ENCODE results near the gene DYTN. TPM values are rescaled to one million over a fixed set of nuclear protein-coding genes. Genes with fewer than 3 reads are reported as not detected.

Gene DYTN
- total RNA-seq, 4 donors from 2014 or later: not detected

DNA sequence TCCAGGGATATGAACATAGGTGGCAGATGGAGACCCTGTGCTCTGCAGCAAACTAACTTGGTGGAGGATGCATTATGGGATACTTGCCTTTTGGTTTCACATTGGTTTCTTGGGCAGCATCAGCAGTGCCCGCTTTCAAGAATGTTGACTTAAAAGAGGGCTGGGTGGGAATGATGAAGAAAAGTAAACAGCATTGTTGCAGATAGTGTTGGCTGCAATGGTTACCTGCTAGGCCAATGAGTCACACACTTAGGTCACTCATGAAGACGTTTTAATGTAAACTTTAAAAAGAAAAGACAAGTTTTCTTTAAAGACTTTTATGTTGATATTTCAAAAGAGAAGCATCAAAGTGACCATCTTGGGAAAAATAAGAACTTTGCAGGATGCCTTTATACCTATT lies 102.0 kb downstream of the DYTN start:
- H3K4me3 ChIP-seq: no peak overlapping the region
- no peak for TF ChIP-seq EP300 (IDR thresholded peaks at IDR 0.05)
- no peak for TF ChIP-seq POLR2A (IDR thresholded peaks at IDR 0.05)
- TF ChIP-seq POLR2AphosphoS5 (IDR thresholded peaks at IDR 0.05): no peak
- TF ChIP-seq, protein P1, sequence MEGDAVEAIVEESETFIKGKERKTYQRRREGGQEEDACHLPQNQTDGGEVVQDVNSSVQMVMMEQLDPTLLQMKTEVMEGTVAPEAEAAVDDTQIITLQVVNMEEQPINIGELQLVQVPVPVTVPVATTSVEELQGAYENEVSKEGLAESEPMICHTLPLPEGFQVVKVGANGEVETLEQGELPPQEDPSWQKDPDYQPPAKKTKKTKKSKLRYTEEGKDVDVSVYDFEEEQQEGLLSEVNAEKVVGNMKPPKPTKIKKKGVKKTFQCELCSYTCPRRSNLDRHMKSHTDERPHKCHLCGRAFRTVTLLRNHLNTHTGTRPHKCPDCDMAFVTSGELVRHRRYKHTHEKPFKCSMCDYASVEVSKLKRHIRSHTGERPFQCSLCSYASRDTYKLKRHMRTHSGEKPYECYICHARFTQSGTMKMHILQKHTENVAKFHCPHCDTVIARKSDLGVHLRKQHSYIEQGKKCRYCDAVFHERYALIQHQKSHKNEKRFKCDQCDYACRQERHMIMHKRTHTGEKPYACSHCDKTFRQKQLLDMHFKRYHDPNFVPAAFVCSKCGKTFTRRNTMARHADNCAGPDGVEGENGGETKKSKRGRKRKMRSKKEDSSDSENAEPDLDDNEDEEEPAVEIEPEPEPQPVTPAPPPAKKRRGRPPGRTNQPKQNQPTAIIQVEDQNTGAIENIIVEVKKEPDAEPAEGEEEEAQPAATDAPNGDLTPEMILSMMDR (IDR thresholded peaks at IDR 0.05): no peak
- H3K36me3 ChIP-seq: peaks cover 0 to 11% of the 10 kb centered on the region in 2 donors
- no peaks in the 10 kb centered on the region for H3K27me3 ChIP-seq
- no peaks in the 10 kb centered on the region for H3K4me1 ChIP-seq
- H3K9me3 ChIP-seq: no peaks in the 10 kb centered on the region
- ATAC-seq: no peak
- H3K27ac ChIP-seq: no peak overlapping the region
- WGBS, 2 donors (ENCODE audit: low coverage in 1 of 2): 15 to 55% methylated on average over 1 to 2 of the region's 2 CpGs

DNA sequence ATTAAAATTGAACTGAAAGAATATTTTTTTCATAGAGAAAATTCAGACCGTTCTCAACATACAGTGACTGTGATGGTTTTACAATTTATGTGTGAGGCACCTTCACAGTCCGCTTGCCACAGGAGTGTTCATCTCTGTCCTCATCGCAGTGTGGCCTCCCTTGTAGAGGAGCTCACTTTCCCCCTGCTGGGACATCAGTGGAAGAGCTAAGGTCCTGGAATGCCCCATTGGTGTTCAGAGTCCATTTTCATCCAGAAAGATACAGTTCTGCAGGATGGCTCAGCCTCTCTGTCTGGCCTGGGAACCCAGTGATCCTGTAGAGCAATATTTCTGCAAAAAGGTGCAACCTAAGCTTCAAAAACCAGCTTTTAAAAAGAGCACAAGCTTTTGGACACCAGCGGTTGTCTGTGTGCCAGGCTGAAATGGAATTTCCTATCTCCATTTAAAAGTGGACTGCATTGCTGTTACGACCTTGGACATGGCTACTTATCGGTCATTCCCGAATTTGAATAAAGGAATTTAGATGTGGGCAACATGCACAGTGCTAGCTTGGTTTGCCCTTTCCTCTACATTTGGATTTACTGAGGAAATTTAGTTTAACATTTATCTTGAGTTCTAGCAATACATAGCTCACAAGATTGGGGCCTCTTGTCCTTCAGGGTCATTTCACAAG lies 102.6 kb downstream of the DYTN start:
- Histone ChIP-seq H3K36me3 (peaks cover 0 to 11% of the 10 kb centered on the region in 2 donors), H3K4me3 (no peak overlapping the region), H3K27ac (no peak overlapping the region), H3K9me3 (no peaks in the 10 kb centered on the region), H3K27me3 (no peaks in the 10 kb centered on the region), H3K4me1 (no peaks in the 10 kb centered on the region)
- 84 to 89% methylated on average over 5 of the region's 7 CpGs for WGBS, 2 donors (ENCODE audit: low coverage in 1 of 2)
- TF ChIP-seq POLR2A (IDR thresholded peaks at IDR 0.05) (no peak), POLR2AphosphoS5 (IDR thresholded peaks at IDR 0.05) (no peak), EP300 (IDR thresholded peaks at IDR 0.05) (no peak)
- TF ChIP-seq, protein P1 (IDR thresholded peaks at IDR 0.05): no peak
- no peak for ATAC-seq

DNA sequence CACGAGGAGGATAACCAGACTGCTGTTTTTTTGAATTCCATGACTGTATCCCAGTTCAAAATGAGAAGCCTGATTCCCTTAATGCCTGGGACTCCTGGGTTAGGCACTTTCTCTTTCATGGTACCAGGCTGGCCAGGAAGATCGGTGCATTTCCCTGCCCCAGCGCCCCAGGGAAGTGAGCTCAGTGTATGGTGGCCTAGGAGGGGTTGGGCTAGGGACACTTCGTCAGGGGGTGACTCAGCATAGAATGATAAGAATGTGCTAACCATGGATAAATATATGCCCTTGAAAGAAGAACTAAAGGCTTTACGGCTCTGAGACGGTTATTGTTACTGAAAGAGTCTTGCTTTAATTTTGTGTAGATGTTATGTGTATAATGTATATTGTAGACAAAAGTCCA lies 103.4 kb downstream of the DYTN start:
- Histone ChIP-seq H3K4me3 (no peak overlapping the region), H3K36me3 (peaks cover 0 to 11% of the 10 kb centered on the region in 2 donors), H3K4me1 (no peaks in the 10 kb centered on the region), H3K9me3 (no peaks in the 10 kb centered on the region), H3K27ac (no peak overlapping the region), H3K27me3 (no peaks in the 10 kb centered on the region)
- 70 to 83% methylated on average over 3 to 5 of the region's 6 CpGs for WGBS, 2 donors (ENCODE audit: low coverage in 1 of 2)
- no peak for ATAC-seq
- TF ChIP-seq POLR2AphosphoS5 (IDR thresholded peaks at IDR 0.05): no peak
- no peak for TF ChIP-seq POLR2A (IDR thresholded peaks at IDR 0.05)
- TF ChIP-seq, protein P1 (IDR thresholded peaks at IDR 0.05): no peak
- no peak for TF ChIP-seq EP300 (IDR thresholded peaks at IDR 0.05)

DNA sequence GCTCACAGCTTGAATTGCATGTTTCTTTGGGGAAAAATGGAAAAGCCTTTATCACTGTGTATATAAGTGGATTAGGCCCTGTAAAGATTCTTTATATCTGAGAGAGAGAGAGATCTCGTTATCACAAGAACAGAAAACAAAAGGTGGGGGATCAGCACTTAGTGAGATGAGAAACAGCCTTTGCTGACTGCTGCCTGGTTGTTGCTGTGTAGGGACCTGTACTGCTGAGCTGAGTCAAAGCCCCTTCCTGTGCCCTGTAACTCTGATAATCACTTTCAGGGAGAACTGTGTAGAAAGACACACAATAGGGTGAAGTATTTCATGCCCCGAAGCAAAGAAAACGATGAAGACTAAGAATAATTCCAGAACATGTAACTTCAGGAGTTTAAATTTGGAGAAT lies 106.5 kb downstream of the DYTN start:
- Histone ChIP-seq H3K4me1 (no peaks in the 10 kb centered on the region), H3K4me3 (no peak overlapping the region), H3K9me3 (no peaks in the 10 kb centered on the region), H3K36me3 (peaks cover 0 to 11% of the 10 kb centered on the region in 2 donors), H3K27me3 (no peaks in the 10 kb centered on the region), H3K27ac (no peak overlapping the region)
- 26 to 56% methylated on average over 3 of the region's 3 CpGs for WGBS, 2 donors (ENCODE audit: low coverage in 1 of 2)
- no peak for TF ChIP-seq POLR2A (IDR thresholded peaks at IDR 0.05)
- ATAC-seq: no peak

DNA sequence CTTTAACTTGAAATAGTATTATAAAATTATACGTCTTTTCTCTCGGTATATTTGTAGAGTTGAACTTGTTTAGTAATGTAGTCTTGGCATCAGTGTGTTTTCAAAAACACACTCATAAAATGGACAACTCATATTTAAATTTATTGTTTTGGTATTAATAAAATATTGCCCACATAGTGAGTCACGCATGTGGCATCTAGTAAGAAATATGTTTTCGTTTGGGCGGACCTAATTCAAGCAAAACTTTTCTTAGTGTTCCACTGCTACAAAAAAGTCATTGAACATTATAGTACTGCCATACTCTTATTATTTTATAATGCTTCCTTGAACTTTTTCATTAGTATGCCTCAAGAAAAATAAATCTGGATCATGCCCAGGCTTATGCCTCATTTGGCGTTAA lies 107.0 kb downstream of the DYTN start:
- Histone ChIP-seq H3K27ac (no peak overlapping the region), H3K9me3 (no peaks in the 10 kb centered on the region), H3K27me3 (no peaks in the 10 kb centered on the region), H3K36me3 (peaks cover 0 to 11% of the 10 kb centered on the region in 2 donors), H3K4me1 (no peaks in the 10 kb centered on the region), H3K4me3 (no peak overlapping the region)
- 88 to 93% methylated on average over 6 of the region's 6 CpGs for WGBS, 2 donors (ENCODE audit: low coverage in 1 of 2)
- TF ChIP-seq EP300 (IDR thresholded peaks at IDR 0.05) (no peak), POLR2AphosphoS5 (IDR thresholded peaks at IDR 0.05) (no peak), POLR2A (IDR thresholded peaks at IDR 0.05) (no peak)
- TF ChIP-seq, protein P1 (IDR thresholded peaks at IDR 0.05): no peak
- ATAC-seq: no peak
